HEK293 (cell line): ENCODE data around the gene CNN2.
A peak's percentile ranks its signal among the peaks of the same experiment; 100 is the strongest.

ENCODE experiments used
- BCL11B ChIP-seq: fragments of 450-650 bp; formaldehyde crosslinking; IDR thresholded peaks from 2 replicates; pipeline ENCODE4 v1.5.1; 2016; ENCODE audit warnings: low read depth, missing biosample characterization, missing genetic modification characterization
- EGR2 ChIP-seq: fragments of 450-650 bp; formaldehyde crosslinking; IDR thresholded peaks from 2 replicates; pipeline ENCODE4 v1.5.1; 2016; ENCODE audit warnings: low read depth, missing biosample characterization, missing genetic modification characterization
- GLIS2 ChIP-seq: fragments of 450-650 bp; formaldehyde crosslinking; IDR thresholded peaks from 2 replicates; pipeline ENCODE4 v1.5.1; 2016; ENCODE audit warnings: missing biosample characterization, missing genetic modification characterization
- HOXC10 ChIP-seq: sonication (generic); formaldehyde crosslinking; IDR thresholded peaks from 2 replicates; pipeline ENCODE4 v1.8.1; 2023; ENCODE audit warnings: mild to moderate bottlenecking, missing genetic modification reagents
- MYNN ChIP-seq: fragments of 450-650 bp; formaldehyde crosslinking; IDR thresholded peaks from 2 replicates; pipeline ENCODE4 v1.5.1; 2016; ENCODE audit warnings: missing biosample characterization, missing genetic modification characterization, borderline replicate concordance
- PRDM4 ChIP-seq: fragments of 450-650 bp; formaldehyde crosslinking; IDR thresholded peaks from 2 replicates; pipeline ENCODE4 v1.5.1; 2017; ENCODE audit warnings: missing biosample characterization, missing genetic modification characterization
- SALL2 ChIP-seq: fragments of 450-650 bp; formaldehyde crosslinking; IDR thresholded peaks from 2 replicates; pipeline ENCODE4 v1.5.0; 2017; ENCODE audit warnings: missing biosample characterization, mild to moderate bottlenecking, missing genetic modification characterization, borderline replicate concordance
- SCRT2 ChIP-seq: fragments of 450-650 bp; formaldehyde crosslinking; IDR thresholded peaks from 2 replicates; pipeline ENCODE4 v1.5.1; 2016; ENCODE audit warnings: missing biosample characterization, missing genetic modification characterization
- ZFP69B ChIP-seq: fragments of 450-650 bp; formaldehyde crosslinking; IDR thresholded peaks from 2 replicates; pipeline ENCODE4 v1.5.1; 2016; ENCODE audit warnings: missing biosample characterization, missing genetic modification characterization
- ZNF175 ChIP-seq: fragments of 450-650 bp; formaldehyde crosslinking; IDR thresholded peaks from 2 replicates; pipeline ENCODE4 v1.5.1; 2016; ENCODE audit warnings: missing biosample characterization, missing genetic modification characterization
- ZNF2 ChIP-seq: fragments of 450-650 bp; formaldehyde crosslinking; IDR thresholded peaks from 2 replicates; pipeline ENCODE4 v1.5.1; 2016; ENCODE audit warnings: missing biosample characterization, missing genetic modification characterization
- ZNF223 ChIP-seq: fragments of 450-650 bp; formaldehyde crosslinking; IDR thresholded peaks from 2 replicates; pipeline ENCODE4 v1.5.1; 2016; ENCODE audit warnings: missing biosample characterization, missing genetic modification characterization
- ZNF24 ChIP-seq: fragments of 450-650 bp; formaldehyde crosslinking; IDR thresholded peaks from 2 replicates; pipeline ENCODE4 v1.5.1; 2016; ENCODE audit warnings: missing biosample characterization, missing genetic modification characterization
- ZNF266 ChIP-seq: fragments of 450-650 bp; formaldehyde crosslinking; IDR thresholded peaks from 2 replicates; pipeline ENCODE4 v1.5.1; 2016; ENCODE audit warnings: missing biosample characterization, missing genetic modification characterization, low read depth
- ZNF274 ChIP-seq, 2 experiments: fragments of 200-500 bp in 1 of 2; fragments of 450-650 bp in 1 of 2; sonication (Bioruptor generic) in 1 of 2; formaldehyde crosslinking in 1 of 2; IDR thresholded peaks; 2 replicates each; pipeline versions ENCODE4 v1.5.1 to v1.6.1; 2014 to 2016; ENCODE audit warnings: borderline replicate concordance in 1 of 2, inconsistent platforms in 1 of 2, low read length in 1 of 2, missing biosample characterization in 1 of 2, missing genetic modification characterization in 1 of 2
- ZNF354C ChIP-seq: fragments of 450-650 bp; formaldehyde crosslinking; IDR thresholded peaks from 2 replicates; pipeline ENCODE4 v1.5.1; 2016; ENCODE audit warnings: missing biosample characterization, missing genetic modification characterization, low read depth, borderline replicate concordance
- ZNF366 ChIP-seq: fragments of 450-650 bp; formaldehyde crosslinking; conservative IDR thresholded peaks from 2 replicates; pipeline ENCODE4 v1.5.1; 2016; ENCODE audit warnings: missing biosample characterization, missing genetic modification characterization
- ZNF426 ChIP-seq: fragments of 450-650 bp; formaldehyde crosslinking; IDR thresholded peaks from 2 replicates; pipeline ENCODE4 v1.5.1; 2017; ENCODE audit warnings: missing biosample characterization, missing genetic modification characterization, mild to moderate bottlenecking, inconsistent platforms, moderate library complexity
- ZNF510 ChIP-seq: fragments of 450-650 bp; formaldehyde crosslinking; IDR thresholded peaks from 2 replicates; pipeline ENCODE4 v1.5.1; 2018; ENCODE audit warnings: mild to moderate bottlenecking, missing genetic modification characterization, missing biosample characterization; ENCODE audit not compliant: insufficient replicate concordance
- ZNF514 ChIP-seq: fragments of 450-650 bp; formaldehyde crosslinking; IDR thresholded peaks from 2 replicates; pipeline ENCODE4 v1.5.1; 2016; ENCODE audit warnings: missing biosample characterization, missing genetic modification characterization
- ZNF558 ChIP-seq: fragments of 450-650 bp; formaldehyde crosslinking; IDR thresholded peaks from 2 replicates; pipeline ENCODE4 v1.5.1; 2016; ENCODE audit warnings: missing biosample characterization, missing genetic modification characterization
- ZNF596 ChIP-seq: fragments of 450-650 bp; IDR thresholded peaks from 2 replicates; pipeline ENCODE4 v1.5.0; 2018; ENCODE audit warnings: missing biosample characterization, mild to moderate bottlenecking, missing genetic modification characterization, moderate library complexity
- ZNF600 ChIP-seq: fragments of 450-650 bp; formaldehyde crosslinking; IDR thresholded peaks from 2 replicates; pipeline ENCODE4 v1.5.1; 2016; ENCODE audit warnings: missing biosample characterization, missing genetic modification characterization
- ZNF623 ChIP-seq: fragments of 450-650 bp; formaldehyde crosslinking; IDR thresholded peaks from 2 replicates; pipeline ENCODE4 v1.5.1; 2016; ENCODE audit warnings: missing biosample characterization, missing genetic modification characterization
- ZNF777 ChIP-seq: fragments of 450-650 bp; formaldehyde crosslinking; IDR thresholded peaks from 2 replicates; pipeline ENCODE4 v1.5.1; 2017; ENCODE audit warnings: missing biosample characterization, missing genetic modification characterization, borderline replicate concordance
- TF ChIP-seq, protein P1 (sequence below): fragments of 450-650 bp; formaldehyde crosslinking; IDR thresholded peaks from 2 replicates; pipeline ENCODE4 v1.5.1; 2016; ENCODE audit warnings: missing biosample characterization, missing genetic modification characterization
- TF ChIP-seq, protein P2 (sequence below): fragments of 450-650 bp; formaldehyde crosslinking; IDR thresholded peaks from 2 replicates; pipeline ENCODE4 v1.5.1; 2016; ENCODE audit warnings: missing biosample characterization, missing genetic modification characterization
- TF ChIP-seq, protein P3 (sequence below): fragments of 450-650 bp; formaldehyde crosslinking; IDR thresholded peaks from 2 replicates; pipeline ENCODE4 v1.5.1; 2016; ENCODE audit warnings: missing biosample characterization, missing genetic modification characterization
- TF ChIP-seq, protein P4 (sequence below): fragments of 450-650 bp; formaldehyde crosslinking; IDR thresholded peaks from 2 replicates; pipeline ENCODE4 v1.5.1; 2016; ENCODE audit warnings: missing biosample characterization, missing genetic modification characterization
- TF ChIP-seq, protein P5 (sequence below): fragments of 450-650 bp; formaldehyde crosslinking; IDR thresholded peaks from 2 replicates; pipeline ENCODE4 v1.5.1; 2017; ENCODE audit warnings: missing biosample characterization, missing genetic modification characterization
- TF ChIP-seq, protein P6 (sequence below): fragments of 450-650 bp; formaldehyde crosslinking; IDR thresholded peaks from 2 replicates; pipeline ENCODE4; 2016; ENCODE audit warnings: missing biosample characterization, missing genetic modification characterization

Gene CNN2

DNA sequence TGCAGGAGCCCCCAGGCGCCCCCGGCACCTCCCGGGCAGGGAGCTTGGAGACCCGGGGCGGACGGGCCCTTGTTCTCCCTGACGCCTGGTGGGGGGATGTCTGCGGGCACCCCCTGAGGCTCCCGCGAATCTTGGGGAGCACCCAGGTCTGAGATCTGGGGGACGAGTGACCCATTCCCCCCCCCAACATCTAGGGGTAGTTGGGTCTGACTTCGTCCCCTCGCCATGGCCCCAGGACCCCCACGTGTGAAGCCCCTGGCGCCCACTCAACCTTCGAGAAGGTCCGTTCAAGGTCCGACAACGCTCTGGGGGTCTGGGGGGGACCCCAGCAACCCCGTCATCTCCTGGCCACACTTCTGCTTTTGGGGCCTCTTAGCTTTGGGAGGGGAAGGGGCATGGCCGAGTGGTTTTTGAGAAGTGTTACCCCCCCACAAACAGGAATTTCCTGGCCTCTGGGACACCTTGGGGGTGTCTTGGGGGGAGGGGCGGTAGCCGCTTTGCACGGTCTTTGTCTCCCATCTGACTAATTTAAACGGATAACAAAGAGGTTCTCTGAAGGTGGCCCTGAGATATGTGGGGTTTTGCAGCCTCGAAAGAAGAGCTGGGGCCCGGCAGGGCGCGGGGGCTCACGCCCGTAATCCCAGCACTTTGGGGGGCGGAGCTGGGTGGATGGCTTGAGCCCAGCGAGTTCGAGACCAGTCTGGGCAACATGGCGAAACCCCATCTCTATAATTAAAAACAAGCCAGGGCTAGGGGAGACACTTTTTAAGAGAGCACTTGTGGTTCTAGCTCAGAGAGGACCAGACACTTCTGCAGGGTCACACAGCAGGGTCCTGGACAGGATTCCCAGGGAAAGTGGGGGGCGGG is 608 bp downstream of the CNN2 start (continued):
- peak; percentile 35; the same call in 1 of the 2 replicates for TF ChIP-seq PRDM4 (tag by site-specific recombination)
- no peak for TF ChIP-seq ZNF600
- no peak for TF ChIP-seq ZNF623 (tag by site-specific recombination)
- TF ChIP-seq ZNF510 (tag by site-specific recombination) = no peak
- TF ChIP-seq, protein P1, sequence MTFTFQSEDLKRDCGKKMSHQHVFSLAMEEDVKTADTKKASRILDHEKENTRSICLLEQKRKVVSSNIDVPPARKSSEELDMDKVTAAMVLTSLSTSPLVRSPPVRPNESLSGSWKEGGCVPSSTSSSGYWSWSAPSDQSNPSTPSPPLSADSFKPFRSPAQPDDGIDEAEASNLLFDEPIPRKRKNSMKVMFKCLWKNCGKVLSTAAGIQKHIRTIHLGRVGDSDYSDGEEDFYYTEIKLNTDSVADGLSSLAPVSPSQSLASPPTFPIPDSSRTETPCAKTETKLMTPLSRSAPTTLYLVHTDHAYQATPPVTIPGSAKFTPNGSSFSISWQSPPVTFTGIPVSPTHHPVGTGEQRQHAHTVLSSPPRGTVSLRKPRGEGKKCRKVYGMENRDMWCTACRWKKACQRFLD (tag by site-specific recombination) = no peak
- no peak for TF ChIP-seq EGR2
- no peak for TF ChIP-seq ZNF223
- no peak for TF ChIP-seq ZFP69B
- TF ChIP-seq ZNF266 (tag by site-specific recombination) = no peak
- peak; percentile 93 for TF ChIP-seq GLIS2 (tag by site-specific recombination)
- TF ChIP-seq ZNF558 (tag by site-specific recombination) = no peak
- TF ChIP-seq ZNF175 = no peak
- no peak for TF ChIP-seq BCL11B (tag by site-specific recombination)
- TF ChIP-seq ZNF426 (tag by site-specific recombination) = no peak
- TF ChIP-seq HOXC10 (CRISPR knock-in tag) = no peak
- TF ChIP-seq ZNF366 (tag by site-specific recombination) = no peak
- TF ChIP-seq, protein P2, sequence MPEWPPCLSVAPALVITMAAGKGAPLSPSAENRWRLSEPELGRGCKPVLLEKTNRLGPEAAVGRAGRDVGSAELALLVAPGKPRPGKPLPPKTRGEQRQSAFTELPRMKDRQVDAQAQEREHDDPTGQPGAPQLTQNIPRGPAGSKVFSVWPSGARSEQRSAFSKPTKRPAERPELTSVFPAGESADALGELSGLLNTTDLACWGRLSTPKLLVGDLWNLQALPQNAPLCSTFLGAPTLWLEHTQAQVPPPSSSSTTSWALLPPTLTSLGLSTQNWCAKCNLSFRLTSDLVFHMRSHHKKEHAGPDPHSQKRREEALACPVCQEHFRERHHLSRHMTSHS (tag by site-specific recombination) = no peak
- TF ChIP-seq, protein P3, sequence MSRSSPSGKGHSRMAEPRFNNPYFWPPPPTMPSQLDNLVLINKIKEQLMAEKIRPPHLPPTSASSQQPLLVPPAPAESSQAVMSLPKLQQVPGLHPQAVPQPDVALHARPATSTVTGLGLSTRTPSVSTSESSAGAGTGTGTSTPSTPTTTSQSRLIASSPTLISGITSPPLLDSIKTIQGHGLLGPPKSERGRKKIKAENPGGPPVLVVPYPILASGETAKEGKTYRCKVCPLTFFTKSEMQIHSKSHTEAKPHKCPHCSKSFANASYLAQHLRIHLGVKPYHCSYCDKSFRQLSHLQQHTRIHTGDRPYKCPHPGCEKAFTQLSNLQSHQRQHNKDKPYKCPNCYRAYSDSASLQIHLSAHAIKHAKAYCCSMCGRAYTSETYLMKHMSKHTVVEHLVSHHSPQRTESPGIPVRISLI (tag by site-specific recombination) = no peak
- TF ChIP-seq ZNF514 (tag by site-specific recombination) = no peak
- TF ChIP-seq, protein P4, sequence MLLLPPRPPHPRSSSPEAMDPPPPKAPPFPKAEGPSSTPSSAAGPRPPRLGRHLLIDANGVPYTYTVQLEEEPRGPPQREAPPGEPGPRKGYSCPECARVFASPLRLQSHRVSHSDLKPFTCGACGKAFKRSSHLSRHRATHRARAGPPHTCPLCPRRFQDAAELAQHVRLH (tag by site-specific recombination) = peak; percentile 86
- TF ChIP-seq, protein P5, sequence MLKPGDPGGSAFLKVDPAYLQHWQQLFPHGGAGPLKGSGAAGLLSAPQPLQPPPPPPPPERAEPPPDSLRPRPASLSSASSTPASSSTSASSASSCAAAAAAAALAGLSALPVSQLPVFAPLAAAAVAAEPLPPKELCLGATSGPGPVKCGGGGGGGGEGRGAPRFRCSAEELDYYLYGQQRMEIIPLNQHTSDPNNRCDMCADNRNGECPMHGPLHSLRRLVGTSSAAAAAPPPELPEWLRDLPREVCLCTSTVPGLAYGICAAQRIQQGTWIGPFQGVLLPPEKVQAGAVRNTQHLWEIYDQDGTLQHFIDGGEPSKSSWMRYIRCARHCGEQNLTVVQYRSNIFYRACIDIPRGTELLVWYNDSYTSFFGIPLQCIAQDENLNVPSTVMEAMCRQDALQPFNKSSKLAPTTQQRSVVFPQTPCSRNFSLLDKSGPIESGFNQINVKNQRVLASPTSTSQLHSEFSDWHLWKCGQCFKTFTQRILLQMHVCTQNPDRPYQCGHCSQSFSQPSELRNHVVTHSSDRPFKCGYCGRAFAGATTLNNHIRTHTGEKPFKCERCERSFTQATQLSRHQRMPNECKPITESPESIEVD (tag by site-specific recombination) = no peak
- TF ChIP-seq SALL2 (tag by site-specific recombination) = no peak
- TF ChIP-seq SCRT2 (tag by site-specific recombination) = no peak
- TF ChIP-seq ZNF24 (tag by site-specific recombination) = no peak
- TF ChIP-seq ZNF2 (tag by site-specific recombination) = no peak
- no peak for TF ChIP-seq ZNF596
- TF ChIP-seq MYNN (tag by site-specific recombination) = no peak
- TF ChIP-seq, protein P6, sequence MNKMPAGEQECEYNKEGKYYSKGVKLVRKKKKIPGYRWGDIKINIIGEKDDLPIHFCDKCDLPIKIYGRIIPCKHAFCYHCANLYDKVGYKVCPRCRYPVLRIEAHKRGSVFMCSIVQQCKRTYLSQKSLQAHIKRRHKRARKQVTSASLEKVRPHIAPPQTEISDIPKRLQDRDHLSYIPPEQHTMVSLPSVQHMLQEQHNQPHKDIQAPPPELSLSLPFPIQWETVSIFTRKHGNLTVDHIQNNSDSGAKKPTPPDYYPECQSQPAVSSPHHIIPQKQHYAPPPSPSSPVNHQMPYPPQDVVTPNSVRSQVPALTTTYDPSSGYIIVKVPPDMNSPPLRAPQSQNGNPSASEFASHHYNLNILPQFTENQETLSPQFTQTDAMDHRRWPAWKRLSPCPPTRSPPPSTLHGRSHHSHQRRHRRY (tag by site-specific recombination) = no peak
- TF ChIP-seq ZNF777 (tag by site-specific recombination) = peak; percentile 81; the same call in 1 of the 2 replicates
- no peak for TF ChIP-seq ZNF274 (IDR thresholded peaks at IDR 0.05; ENCODE audit: low read length)
- TF ChIP-seq ZNF274 (tag by site-specific recombination; IDR thresholded peaks at IDR 0.05; ENCODE audit: borderline replicate concordance) = no peak
- TF ChIP-seq ZNF354C (tag by site-specific recombination) = no peak
